ENCODE measurements around the gene UGT1A8.

Gene UGT1A8

DNA sequence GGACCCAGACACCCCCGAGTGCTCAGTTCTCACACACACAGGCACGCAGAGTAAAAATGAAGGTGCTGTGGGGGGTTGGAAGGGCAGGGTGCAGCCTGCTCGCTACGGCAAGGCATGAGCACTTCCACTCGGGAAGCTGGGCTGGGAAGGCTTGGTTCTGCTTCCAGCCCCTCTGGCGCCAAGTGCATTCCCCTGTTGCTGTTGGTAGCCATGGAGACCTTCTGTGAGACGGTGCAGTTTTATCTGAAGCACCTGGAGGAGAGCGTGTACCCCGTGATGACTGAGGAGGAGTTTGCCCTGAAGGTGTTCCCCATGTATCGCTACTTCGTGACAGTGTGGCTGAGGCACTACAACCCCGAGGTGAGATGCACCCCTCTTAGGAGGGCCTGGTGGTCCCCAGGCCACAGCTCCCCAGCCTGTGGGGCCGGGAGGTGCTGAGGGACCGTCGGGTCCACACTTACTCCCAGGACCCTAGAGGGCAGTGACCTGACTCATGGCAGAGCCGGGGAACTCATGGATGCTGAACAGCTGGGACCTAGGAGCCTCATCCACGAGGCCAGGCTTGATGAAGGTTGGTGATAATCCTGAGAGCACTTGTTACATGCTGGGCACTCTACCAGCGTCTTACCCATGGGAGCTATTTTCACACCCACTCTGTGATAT lies 176.2 kb downstream of the UGT1A8 start:
- no peak for TF ChIP-seq TAF1 (IDR thresholded peaks at IDR 0.05; ENCODE audit: borderline replicate concordance, insufficient read depth, low read length)
- no peak for TF ChIP-seq POLR2AphosphoS5 (IDR thresholded peaks at IDR 0.05; ENCODE audit: low read depth, low read length)

DNA sequence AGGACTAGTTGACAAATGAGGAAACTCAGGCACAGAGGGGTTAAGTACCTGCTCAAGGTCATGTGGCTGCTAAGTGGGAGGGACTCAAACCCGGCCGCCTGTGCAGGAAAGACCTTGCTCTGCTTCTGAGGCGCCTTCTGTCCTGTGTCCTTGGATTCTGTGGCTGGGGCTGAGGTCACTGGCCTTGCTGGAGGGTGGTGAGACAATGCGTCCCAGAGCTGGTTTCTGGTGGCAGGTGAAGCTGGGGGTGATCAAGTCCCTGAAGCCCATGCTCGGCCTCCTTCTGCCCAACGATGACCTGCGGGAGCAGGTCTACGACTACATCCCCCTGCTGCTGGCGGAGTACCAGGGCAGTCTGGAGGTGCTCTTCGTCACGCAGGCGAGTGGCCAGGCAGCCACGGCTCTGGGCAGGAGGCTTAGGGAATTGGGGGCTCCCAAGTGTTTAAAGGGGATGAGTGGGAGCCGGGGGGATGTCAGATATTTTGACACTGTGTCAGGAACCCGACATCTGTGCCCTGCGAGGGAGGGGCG lies 176.8 kb downstream of the UGT1A8 start:
- no peak for TF ChIP-seq SIN3A (IDR thresholded peaks at IDR 0.05; ENCODE audit: borderline replicate concordance, insufficient read depth, low read length)
- TF ChIP-seq TAF1 (IDR thresholded peaks at IDR 0.05; ENCODE audit: borderline replicate concordance, insufficient read depth, low read length), result no peak
- TF ChIP-seq, protein P1, sequence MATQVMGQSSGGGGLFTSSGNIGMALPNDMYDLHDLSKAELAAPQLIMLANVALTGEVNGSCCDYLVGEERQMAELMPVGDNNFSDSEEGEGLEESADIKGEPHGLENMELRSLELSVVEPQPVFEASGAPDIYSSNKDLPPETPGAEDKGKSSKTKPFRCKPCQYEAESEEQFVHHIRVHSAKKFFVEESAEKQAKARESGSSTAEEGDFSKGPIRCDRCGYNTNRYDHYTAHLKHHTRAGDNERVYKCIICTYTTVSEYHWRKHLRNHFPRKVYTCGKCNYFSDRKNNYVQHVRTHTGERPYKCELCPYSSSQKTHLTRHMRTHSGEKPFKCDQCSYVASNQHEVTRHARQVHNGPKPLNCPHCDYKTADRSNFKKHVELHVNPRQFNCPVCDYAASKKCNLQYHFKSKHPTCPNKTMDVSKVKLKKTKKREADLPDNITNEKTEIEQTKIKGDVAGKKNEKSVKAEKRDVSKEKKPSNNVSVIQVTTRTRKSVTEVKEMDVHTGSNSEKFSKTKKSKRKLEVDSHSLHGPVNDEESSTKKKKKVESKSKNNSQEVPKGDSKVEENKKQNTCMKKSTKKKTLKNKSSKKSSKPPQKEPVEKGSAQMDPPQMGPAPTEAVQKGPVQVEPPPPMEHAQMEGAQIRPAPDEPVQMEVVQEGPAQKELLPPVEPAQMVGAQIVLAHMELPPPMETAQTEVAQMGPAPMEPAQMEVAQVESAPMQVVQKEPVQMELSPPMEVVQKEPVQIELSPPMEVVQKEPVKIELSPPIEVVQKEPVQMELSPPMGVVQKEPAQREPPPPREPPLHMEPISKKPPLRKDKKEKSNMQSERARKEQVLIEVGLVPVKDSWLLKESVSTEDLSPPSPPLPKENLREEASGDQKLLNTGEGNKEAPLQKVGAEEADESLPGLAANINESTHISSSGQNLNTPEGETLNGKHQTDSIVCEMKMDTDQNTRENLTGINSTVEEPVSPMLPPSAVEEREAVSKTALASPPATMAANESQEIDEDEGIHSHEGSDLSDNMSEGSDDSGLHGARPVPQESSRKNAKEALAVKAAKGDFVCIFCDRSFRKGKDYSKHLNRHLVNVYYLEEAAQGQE (IDR thresholded peaks at IDR 0.05; ENCODE audit: insufficient read depth in 1 of 2, low read depth in 2 of 2, low read length in 2 of 2), result no peak
- no peak for TF ChIP-seq POLR2AphosphoS5 (IDR thresholded peaks at IDR 0.05; ENCODE audit: low read depth, low read length)
- TF ChIP-seq FOXP2 (optimal IDR thresholded peaks at IDR 0.05; ENCODE audit: borderline replicate concordance, extremely low read depth, extremely low read length, insufficient read depth), result no peak

DNA sequence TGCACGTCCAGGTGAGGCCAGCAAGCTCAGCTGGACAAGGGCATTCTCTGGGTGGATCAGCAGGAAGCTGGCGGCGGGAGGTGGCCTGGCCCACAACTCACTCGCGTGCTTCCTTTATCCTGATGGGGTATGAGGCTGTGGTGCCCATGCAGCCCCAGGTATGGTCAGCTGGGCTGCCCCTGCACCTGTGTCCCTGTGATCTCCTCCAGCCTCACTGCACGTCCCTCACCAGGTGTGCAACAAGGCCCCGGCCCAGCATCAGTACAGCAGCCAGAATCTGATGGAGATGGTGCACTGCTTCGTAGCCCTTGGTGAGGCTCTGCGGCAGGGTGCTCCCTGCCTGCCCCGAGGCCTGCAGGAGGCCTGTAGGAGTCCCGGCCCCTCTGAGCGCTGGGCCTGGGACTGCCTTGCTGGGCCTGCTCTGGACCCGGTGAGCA lies 178.3 kb downstream of the UGT1A8 start:
- no peak for TF ChIP-seq SIN3A (IDR thresholded peaks at IDR 0.05; ENCODE audit: borderline replicate concordance, insufficient read depth, low read length)
- TF ChIP-seq, protein P1 (IDR thresholded peaks at IDR 0.05; ENCODE audit: insufficient read depth in 1 of 2, low read depth in 2 of 2, low read length in 2 of 2), result no peak
- TF ChIP-seq TAF1 (IDR thresholded peaks at IDR 0.05; ENCODE audit: borderline replicate concordance, insufficient read depth, low read length), result no peak
- no peak for TF ChIP-seq FOXP2 (optimal IDR thresholded peaks at IDR 0.05; ENCODE audit: borderline replicate concordance, extremely low read depth, extremely low read length, insufficient read depth)
- no peak for TF ChIP-seq POLR2AphosphoS5 (IDR thresholded peaks at IDR 0.05; ENCODE audit: low read depth, low read length)

DNA sequence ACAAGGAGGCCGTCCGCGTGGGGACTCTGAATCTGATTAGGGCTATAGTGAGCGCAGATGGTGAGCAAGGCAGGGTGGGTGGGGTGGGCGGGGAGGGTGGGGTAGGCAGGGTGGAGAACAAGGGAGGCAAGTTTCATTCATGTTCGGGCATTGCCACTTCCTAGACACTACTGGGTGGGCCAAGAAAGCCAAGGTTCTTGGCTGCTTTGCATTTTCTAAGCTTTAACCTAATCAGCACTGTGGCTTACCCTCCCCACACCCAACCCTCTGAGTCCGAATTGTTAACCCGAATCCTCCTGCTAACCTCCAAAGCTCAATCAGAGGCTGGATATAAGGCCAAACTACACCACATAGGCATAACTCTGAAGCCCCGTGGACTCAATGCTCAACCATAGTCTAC lies 178.8 kb downstream of the UGT1A8 start:
- no peak for TF ChIP-seq POLR2AphosphoS5 (IDR thresholded peaks at IDR 0.05; ENCODE audit: low read depth, low read length)
- TF ChIP-seq, protein P1 (IDR thresholded peaks at IDR 0.05; ENCODE audit: insufficient read depth in 1 of 2, low read depth in 2 of 2, low read length in 2 of 2), result no peak
- TF ChIP-seq FOXP2 (optimal IDR thresholded peaks at IDR 0.05; ENCODE audit: borderline replicate concordance, extremely low read depth, extremely low read length, insufficient read depth), result no peak
- TF ChIP-seq TAF1 (IDR thresholded peaks at IDR 0.05; ENCODE audit: borderline replicate concordance, insufficient read depth, low read length), result no peak
- no peak for TF ChIP-seq SIN3A (IDR thresholded peaks at IDR 0.05; ENCODE audit: borderline replicate concordance, insufficient read depth, low read length)

DNA sequence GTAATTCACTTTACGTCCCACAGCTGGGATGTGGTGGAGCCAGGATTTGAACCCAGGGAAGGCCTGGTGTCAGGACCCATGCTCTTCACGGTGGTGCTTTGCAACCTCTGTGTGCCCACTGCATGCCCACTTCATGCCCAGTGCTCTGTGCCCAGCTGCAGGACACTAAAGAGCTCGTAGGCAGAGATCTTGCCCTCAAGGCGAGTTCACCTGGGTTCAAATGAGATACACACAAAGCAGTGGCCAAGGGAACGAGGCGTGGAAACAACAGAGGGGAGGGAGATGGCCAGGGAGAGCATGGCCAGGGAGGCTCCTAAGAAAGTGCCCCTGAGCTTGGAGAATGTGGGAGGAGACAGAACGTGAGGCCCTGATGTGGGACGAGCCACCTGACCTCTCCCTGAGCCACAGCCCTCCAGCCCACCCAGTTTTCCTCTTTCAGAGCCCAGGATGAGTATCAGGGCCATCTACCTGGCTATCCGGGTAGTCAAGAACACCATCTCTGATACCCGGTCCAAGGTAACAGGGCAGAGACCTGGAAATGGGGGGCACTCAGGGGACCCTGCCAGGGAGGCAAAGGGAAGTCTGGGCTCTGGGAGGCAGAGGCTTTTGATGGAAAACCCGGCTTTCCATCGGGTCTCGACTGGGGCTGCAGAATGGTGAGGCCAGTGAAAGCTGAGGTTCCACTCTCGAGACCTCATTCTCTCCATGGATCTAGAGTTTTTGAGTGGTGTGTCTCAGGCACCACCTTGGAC lies 181.1 kb downstream of the UGT1A8 start:
- TF ChIP-seq, protein P1 (IDR thresholded peaks at IDR 0.05; ENCODE audit: insufficient read depth in 1 of 2, low read depth in 2 of 2, low read length in 2 of 2), result no peak
- TF ChIP-seq FOXP2 (optimal IDR thresholded peaks at IDR 0.05; ENCODE audit: borderline replicate concordance, extremely low read depth, extremely low read length, insufficient read depth), result no peak
- no peak for TF ChIP-seq TAF1 (IDR thresholded peaks at IDR 0.05; ENCODE audit: borderline replicate concordance, insufficient read depth, low read length)
- no peak for TF ChIP-seq POLR2AphosphoS5 (IDR thresholded peaks at IDR 0.05; ENCODE audit: low read depth, low read length)
- TF ChIP-seq SIN3A (IDR thresholded peaks at IDR 0.05; ENCODE audit: borderline replicate concordance, insufficient read depth, low read length), result no peak
